ENCODE data around the gene PXMP4.

The PXMP4 gene

GRCh38 chr20:33677991-33678702 is 42.0 kb downstream of the PXMP4 start:
- no peak for TF ChIP-seq CTCF (IDR thresholded peaks at IDR 0.05; ENCODE audit: borderline replicate concordance, control extremely low read depth, extremely low read depth, insufficient read depth, missing control alignments)
- in situ Hi-C loops (cut with MboI; ENCODE audit: low sequenced_read_pairs, unreplicated experiment), result no loop called here
- DNase-seq (ENCODE audit: low spot score), result no peak

GRCh38 chr20:33676652-33677645 is 43.2 kb downstream of the PXMP4 start:
- DNase-seq (ENCODE audit: low spot score), result no peak
- no peak for TF ChIP-seq CTCF (IDR thresholded peaks at IDR 0.05; ENCODE audit: borderline replicate concordance, control extremely low read depth, extremely low read depth, insufficient read depth, missing control alignments)
- in situ Hi-C loops (cut with MboI; ENCODE audit: low sequenced_read_pairs, unreplicated experiment), result no loop called here

GRCh38 chr20:33676121-33676520 is 44.0 kb downstream of the PXMP4 start:
- DNase-seq (ENCODE audit: low spot score), result no peak
- in situ Hi-C loops (cut with MboI; ENCODE audit: low sequenced_read_pairs, unreplicated experiment), result no loop called here
- no peak for TF ChIP-seq CTCF (IDR thresholded peaks at IDR 0.05; ENCODE audit: borderline replicate concordance, control extremely low read depth, extremely low read depth, insufficient read depth, missing control alignments)

GRCh38 chr20:33675136-33675959 is 44.8 kb downstream of the PXMP4 start:
- no peak for DNase-seq (ENCODE audit: low spot score)
- TF ChIP-seq CTCF (IDR thresholded peaks at IDR 0.05; ENCODE audit: borderline replicate concordance, control extremely low read depth, extremely low read depth, insufficient read depth, missing control alignments), result no peak
- in situ Hi-C loops (cut with MboI; ENCODE audit: low sequenced_read_pairs, unreplicated experiment), result no loop called here

GRCh38 chr20:33674294-33675135 is 45.6 kb downstream of the PXMP4 start, which contains the start of gene NECAB3:
NECAB3 (minus strand) TSS chr20:33674428; CDS start chr20:33674352, 76 bp downstream.
- in situ Hi-C loops (cut with MboI; ENCODE audit: low sequenced_read_pairs, unreplicated experiment), result no loop called here
- no peak for TF ChIP-seq CTCF (IDR thresholded peaks at IDR 0.05; ENCODE audit: borderline replicate concordance, control extremely low read depth, extremely low read depth, insufficient read depth, missing control alignments)
- DNase-seq (ENCODE audit: low spot score), result peak; percentile 92
